Suprapubic skin (tissue), 4 donors: ENCODE data around the gene ATP9B.

Experiments used
- CTCF ChIP-seq, 2 donors: fragments of 200-600 bp in 1 of 2; fragments of 450-650 bp in 1 of 2; sonication (generic) in 1 of 2; IDR thresholded peaks; one replicate each; pipeline ENCODE4 v1.5.1; 2016 to 2019; ENCODE audit warnings: antibody characterized with exemption in 2 of 2, mild to moderate bottlenecking in 1 of 2, moderate library complexity in 1 of 2
- EP300 ChIP-seq: sonication (generic); formaldehyde crosslinking; IDR thresholded peaks from one replicate; pipeline ENCODE4 v1.6.1; 2017; ENCODE audit warnings: antibody characterized with exemption
- POLR2A ChIP-seq, 2 donors: fragments of 450-650 bp; IDR thresholded peaks; one replicate each; pipeline ENCODE4 v1.6.1; 2017; ENCODE audit warnings: antibody characterized with exemption in 2 of 2, mild to moderate bottlenecking in 2 of 2, moderate library complexity in 2 of 2
- POLR2AphosphoS5 ChIP-seq, 3 donors: sonication (generic); formaldehyde crosslinking; IDR thresholded peaks; one replicate each; pipeline ENCODE4 v1.6.1; 2017; ENCODE audit warnings: antibody characterized with exemption in 3 of 3

- TF ChIP-seq POLR2A (IDR thresholded peaks at IDR 0.05): no peak
- no peak for TF ChIP-seq CTCF (IDR thresholded peaks at IDR 0.05)
- TF ChIP-seq EP300: no peak
- TF ChIP-seq POLR2AphosphoS5 (IDR thresholded peaks at IDR 0.05): no peak
Observed at GRCh38 chr18:79318142-79318673, 249.0 kb downstream of the ATP9B start.
